Fibroblast of mammary gland (primary cell): ENCODE data around the gene TTC33.
"Not testable (repeated sequence)": the region's sequence is repeated elsewhere in the genome, so short reads cannot be mapped to it uniquely, and the experiment has no call there.

ENCODE experiments used
- DNase-seq: peaks from one replicate; pipeline ENCODE4 v3.0.0-alpha.2; 2010; ENCODE audit warnings: low read depth
- H3K4me3 ChIP-seq: 2 replicates; pipeline ENCODE4 v1.5.1; 2011; ENCODE audit warnings: low read depth, mild to moderate bottlenecking, low read length, moderate library complexity; ENCODE audit not compliant: control insufficient read depth
- TF ChIP-seq, protein P1 (sequence below): conservative IDR thresholded peaks from 2 replicates; pipeline ENCODE4 v1.5.1; 2011; ENCODE audit warnings: low read depth, low read length, inconsistent platforms; ENCODE audit not compliant: control insufficient read depth, insufficient read depth

The TTC33 gene

DNA sequence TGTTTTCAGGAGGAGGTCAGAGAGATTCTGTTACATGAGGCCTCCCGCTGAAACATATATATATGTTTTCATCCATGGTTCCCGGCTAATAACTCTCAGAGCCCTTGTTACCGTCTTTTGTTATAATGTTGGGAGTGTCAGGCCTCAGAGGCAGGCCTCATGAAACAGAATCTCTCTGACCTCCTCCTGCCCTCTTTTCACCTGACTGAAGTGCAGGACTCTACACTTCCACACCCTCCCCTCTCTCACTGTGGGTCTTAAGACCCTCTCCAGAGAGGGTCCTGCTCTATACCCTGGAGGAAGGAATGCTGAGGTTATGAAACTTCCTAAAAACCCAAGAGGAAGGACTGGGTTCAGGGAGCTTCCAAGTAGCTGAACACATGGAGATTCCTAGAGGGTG is 104.6 kb downstream of the TTC33 start:
- H3K4me3 ChIP-seq: no peak overlapping the region
- TF ChIP-seq, protein P1, sequence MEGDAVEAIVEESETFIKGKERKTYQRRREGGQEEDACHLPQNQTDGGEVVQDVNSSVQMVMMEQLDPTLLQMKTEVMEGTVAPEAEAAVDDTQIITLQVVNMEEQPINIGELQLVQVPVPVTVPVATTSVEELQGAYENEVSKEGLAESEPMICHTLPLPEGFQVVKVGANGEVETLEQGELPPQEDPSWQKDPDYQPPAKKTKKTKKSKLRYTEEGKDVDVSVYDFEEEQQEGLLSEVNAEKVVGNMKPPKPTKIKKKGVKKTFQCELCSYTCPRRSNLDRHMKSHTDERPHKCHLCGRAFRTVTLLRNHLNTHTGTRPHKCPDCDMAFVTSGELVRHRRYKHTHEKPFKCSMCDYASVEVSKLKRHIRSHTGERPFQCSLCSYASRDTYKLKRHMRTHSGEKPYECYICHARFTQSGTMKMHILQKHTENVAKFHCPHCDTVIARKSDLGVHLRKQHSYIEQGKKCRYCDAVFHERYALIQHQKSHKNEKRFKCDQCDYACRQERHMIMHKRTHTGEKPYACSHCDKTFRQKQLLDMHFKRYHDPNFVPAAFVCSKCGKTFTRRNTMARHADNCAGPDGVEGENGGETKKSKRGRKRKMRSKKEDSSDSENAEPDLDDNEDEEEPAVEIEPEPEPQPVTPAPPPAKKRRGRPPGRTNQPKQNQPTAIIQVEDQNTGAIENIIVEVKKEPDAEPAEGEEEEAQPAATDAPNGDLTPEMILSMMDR: no peak
- no peak for DNase-seq

DNA sequence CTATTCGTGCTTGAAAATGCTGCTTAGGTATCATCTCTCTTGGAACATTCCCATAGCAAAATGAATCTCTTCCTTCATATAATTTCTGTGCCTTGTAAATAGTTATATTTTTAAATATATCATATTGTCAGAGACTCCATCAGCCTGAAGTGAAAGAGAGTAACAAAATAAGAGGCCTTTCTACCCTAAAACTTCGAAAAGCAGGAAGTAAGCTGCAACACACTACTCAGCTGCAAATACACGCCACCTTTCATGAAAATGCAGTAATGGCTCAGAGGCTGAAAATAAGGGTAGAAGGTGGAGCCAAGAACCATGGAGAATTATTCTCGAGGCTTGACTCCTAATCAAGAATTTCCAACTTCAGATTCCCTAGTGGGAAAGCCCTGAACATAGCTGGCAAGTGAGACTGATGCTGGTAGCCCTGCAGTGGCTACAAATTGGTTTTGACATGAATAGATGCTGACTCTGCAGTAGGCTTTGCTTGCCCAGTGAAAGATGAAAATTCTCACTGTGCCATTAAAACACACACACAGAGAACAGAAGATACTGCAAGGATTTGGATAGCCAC is 106.2 kb downstream of the TTC33 start:
- TF ChIP-seq, protein P1: no peak
- H3K4me3 ChIP-seq: no peak overlapping the region
- DNase-seq: no peak

DNA sequence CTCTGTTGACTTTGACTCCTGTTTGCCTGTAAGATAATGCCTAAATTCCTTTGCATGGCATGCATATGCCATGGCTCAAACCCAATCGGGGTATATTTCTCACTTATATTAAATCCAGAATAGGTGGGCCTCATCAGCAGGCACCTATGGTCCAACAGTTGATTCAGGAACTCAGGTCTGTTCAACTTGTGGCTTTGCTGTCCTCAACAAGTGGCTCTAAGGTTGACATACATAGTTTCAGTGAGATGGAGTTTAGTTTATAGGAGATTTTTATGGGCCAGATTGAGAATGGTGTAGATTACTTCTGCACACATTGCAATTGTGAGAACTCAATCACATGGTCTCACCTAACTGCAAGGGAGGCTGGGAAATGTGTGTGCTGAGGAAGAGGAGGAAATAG is 107.6 kb downstream of the TTC33 start:
- TF ChIP-seq, protein P1: no peak
- no peak overlapping the region for H3K4me3 ChIP-seq
- DNase-seq: no peak

DNA sequence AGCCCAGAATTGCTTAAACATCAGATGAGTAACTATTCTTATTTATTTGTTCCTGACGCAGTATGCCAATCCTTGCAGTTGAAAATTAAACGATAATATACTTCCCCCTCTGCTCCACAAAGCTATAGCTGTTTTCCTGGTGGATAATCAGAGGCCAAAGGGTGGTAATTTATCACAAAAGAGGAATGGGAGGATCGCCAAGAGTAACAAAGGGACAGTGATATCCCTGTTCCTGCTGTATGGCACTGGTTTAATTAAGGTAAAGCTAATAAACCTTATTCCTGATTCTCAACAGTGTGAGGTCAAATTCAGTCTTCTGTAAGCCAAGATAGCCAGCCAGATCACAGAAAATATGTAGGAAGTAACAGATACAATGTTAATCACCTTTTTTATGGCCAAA is 109.5 kb downstream of the TTC33 start:
- H3K4me3 ChIP-seq: no peak overlapping the region
- TF ChIP-seq, protein P1: no peak
- DNase-seq: no peak

DNA sequence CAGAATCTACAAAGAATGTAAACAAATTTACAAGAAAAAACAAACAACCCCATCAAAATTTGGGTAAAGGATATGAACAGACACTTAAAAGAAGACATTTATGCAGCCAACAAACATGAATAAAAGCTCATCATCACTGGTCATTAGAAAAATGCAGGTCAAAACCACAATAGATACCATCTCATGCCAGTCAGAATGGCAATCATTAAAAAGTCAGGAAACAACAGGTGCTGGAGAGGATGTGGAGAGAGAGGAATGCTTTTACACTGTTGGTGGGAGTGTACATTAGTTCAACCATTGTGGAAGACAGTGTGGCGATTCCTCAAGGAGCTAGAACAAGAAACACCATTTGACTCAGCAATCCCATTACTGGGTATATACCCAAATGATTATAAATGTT is 116.2 kb downstream of the TTC33 start:
- DNase-seq, H3K4me3 ChIP-seq: not testable (repeated sequence)

DNA sequence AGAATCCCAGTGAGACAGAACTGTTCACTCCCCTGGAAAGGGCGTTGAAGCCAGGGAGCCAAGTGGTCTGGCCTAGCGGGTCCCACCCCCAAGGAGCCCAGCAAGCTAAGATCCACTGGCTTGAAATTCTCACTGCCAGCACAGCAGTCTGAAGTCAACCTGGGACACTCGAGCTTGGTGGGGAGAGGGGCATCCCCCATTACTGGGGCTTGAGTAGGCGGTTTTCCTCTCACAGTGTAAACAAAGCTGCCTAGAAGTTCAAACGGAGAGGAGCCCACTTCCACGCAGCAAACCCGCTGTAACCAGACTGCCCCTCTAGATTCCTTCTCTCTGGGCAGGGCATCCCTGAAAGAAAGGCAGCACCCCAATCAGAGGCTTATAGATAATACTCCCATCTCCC is 121.2 kb downstream of the TTC33 start:
- DNase-seq: no peak
- H3K4me3 ChIP-seq: no peak overlapping the region
- TF ChIP-seq, protein P1: no peak

DNA sequence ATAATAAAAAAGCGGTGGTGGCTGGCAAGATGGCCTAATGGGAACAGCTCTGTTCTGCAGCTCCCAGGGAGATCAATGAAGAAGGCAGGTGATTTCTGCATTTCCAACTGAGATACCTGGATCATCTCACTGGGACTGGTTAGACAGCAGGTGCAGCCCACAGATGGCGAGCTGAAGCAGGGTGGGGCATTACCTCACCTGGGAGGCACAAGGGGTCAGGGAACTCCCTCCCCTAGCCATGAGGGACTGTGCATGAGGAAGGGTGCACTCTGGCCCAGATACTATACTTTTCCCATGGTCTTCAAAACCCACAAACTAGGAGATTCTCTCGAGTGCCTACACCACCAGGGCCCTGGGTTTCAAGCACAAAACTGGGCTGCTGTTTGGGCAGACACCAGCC is 121.6 kb downstream of the TTC33 start:
- DNase-seq: no peak
- TF ChIP-seq, protein P1: no peak
- no peak overlapping the region for H3K4me3 ChIP-seq

DNA sequence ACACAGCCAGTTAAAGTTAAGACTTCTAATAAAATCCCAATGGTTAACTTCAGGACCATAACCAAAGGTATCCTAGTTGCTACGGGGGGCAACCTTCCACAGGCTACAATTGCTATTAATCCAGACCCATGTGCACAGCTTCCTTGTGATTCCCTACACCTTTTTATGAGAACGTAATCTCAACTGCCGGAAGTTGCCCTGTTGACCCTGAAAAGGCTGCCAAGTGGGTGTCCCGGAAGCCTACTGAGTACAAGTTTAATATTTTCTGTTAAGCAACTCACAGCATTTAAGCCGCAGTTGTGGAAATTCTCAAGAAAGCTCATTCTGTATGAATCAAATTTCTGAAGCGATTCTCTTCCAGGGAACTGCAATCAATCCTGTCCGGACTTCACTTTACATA is 124.5 kb downstream of the TTC33 start:
- no peak overlapping the region for H3K4me3 ChIP-seq
- no peak for DNase-seq
- TF ChIP-seq, protein P1: no peak
